K562 (cell line): ENCODE data around the gene P4HTM. TPM values are rescaled to one million over a fixed set of nuclear protein-coding genes. Genes with fewer than 3 reads are reported as not detected.

ENCODE experiments used
- DACH1 ChIP-seq: fragments of 450-650 bp; IDR thresholded peaks from 2 replicates; pipeline ENCODE4 v1.6.1; 2018; ENCODE audit not compliant: partially characterized antibody
- GABPB2 ChIP-seq: fragments of 250-450 bp; sonication (Bioruptor Pico); conservative IDR thresholded peaks from 2 replicates; pipeline ENCODE4 v1.5.1; 2021; ENCODE audit warnings: mild to moderate bottlenecking
- GTF2A2 ChIP-seq: IDR thresholded peaks from 2 replicates; pipeline ENCODE4 v1.6.1; 2016; ENCODE audit warnings: mild to moderate bottlenecking, missing genetic modification characterization, missing compliant biosample characterization
- MECOM ChIP-seq: fragments of 250-450 bp; sonication (Bioruptor Pico); IDR thresholded peaks from 2 replicates; pipeline ENCODE4 v1.8.0; 2022; ENCODE audit warnings: inconsistent platforms
- MTA3 ChIP-seq: fragments of 450-650 bp; formaldehyde crosslinking; IDR thresholded peaks from 2 replicates; pipeline ENCODE4 v1.6.1; 2017; ENCODE audit warnings: mild to moderate bottlenecking, borderline replicate concordance
- MYC ChIP-seq, 2 experiments: fragments of 250-450 bp in 1 of 2; sonication (Bioruptor Pico) in 1 of 2; IDR thresholded peaks; 2 replicates each; pipeline versions ENCODE4 v1.5.1 to v1.6.1; 2012 to 2021; ENCODE audit warnings: low read depth in 2 of 2, borderline replicate concordance in 1 of 2, improper control_type of control experiment in 1 of 2, low read length in 1 of 2, mild to moderate bottlenecking in 1 of 2, moderate library complexity in 1 of 2
- NFIC ChIP-seq: fragments of 450-650 bp; IDR thresholded peaks from 2 replicates; pipeline ENCODE4 v1.6.1; 2017; ENCODE audit warnings: mild to moderate bottlenecking, inconsistent platforms
- NR2C2 ChIP-seq, 2 experiments: fragments of 200-800 bp in 1 of 2; sonication (Bioruptor generic) in 1 of 2; sonication (generic) in 1 of 2; formaldehyde crosslinking in 1 of 2; IDR thresholded peaks; 2 replicates each; pipeline versions ENCODE4 v1.6.1 to v1.8.0; 2016 to 2022; ENCODE audit warnings: mild to moderate bottlenecking in 1 of 2, missing compliant biosample characterization in 1 of 2, missing genetic modification characterization in 1 of 2, missing genetic modification reagents in 1 of 2
- PHF8 ChIP-seq: fragments of 200-600 bp; sonication (generic); IDR thresholded peaks from 2 replicates; pipeline ENCODE4 v1.6.1; 2012; ENCODE audit warnings: mixed run types, mild to moderate bottlenecking, inconsistent platforms, low read length, moderate library complexity, borderline replicate concordance
- POLR2G ChIP-seq: fragments of 200-400 bp; formaldehyde crosslinking; IDR thresholded peaks from 2 replicates; pipeline ENCODE4 v1.6.1; 2017; ENCODE audit warnings: low read depth, mild to moderate bottlenecking, antibody characterized with exemption, low read length, moderate library complexity
- RFX5 ChIP-seq: IDR thresholded peaks from 2 replicates; pipeline ENCODE4 v1.6.1; 2011; ENCODE audit warnings: low read depth, mild to moderate bottlenecking, improper control_type of control experiment, low read length
- SNIP1 ChIP-seq: fragments of 450-650 bp; IDR thresholded peaks from 2 replicates; pipeline ENCODE4 v1.7.1; 2017; ENCODE audit warnings: low read depth, mild to moderate bottlenecking
- SRF ChIP-seq, 2 experiments: fragments of 250-450, 450-650 bp in 1 of 2; sonication (Bioruptor Pico) in 1 of 2; sonication (generic) in 1 of 2; formaldehyde crosslinking; IDR thresholded peaks; 2 replicates each; pipeline versions ENCODE4 v1.5.0 to v1.5.1; 2020 to 2022; ENCODE audit warnings: mild to moderate bottlenecking in 1 of 2, missing genetic modification reagents in 1 of 2
- U2AF1 ChIP-seq: fragments of 200-400 bp; formaldehyde crosslinking; optimal IDR thresholded peaks from 2 replicates; pipeline ENCODE3; 2017; ENCODE audit warnings: mild to moderate bottlenecking, low read depth, low read length, moderate library complexity
- polyA plus RNA-seq, 8 experiments: library from polyadenylated mRNA; depleted of rRNA in 4 of 8; stranded (reverse) in 5 of 8; unstranded in 3 of 8; fragments of >200 nt; fragmentation: Nextera tagmentation in 2 of 8; fragmentation: Illumina TruSeq in 1 of 8; extraction: Ambion mirVana in 2 of 8; extraction: Trizol in 1 of 8; gene quantifications; 2 replicates each; pipeline versions ENCODE4 v1.2.1 to v1.2.3, GENCODE V29; 2011 to 2014; ENCODE audit warnings: inconsistent platforms in 1 of 8, missing spikeins in 1 of 8
- total RNA-seq, 7 experiments: library from RNA; depleted of rRNA in 6 of 7; stranded (reverse); fragments of >200 nt in 6 of 7; fragmentation: Illumina TruSeq in 2 of 7; extraction: Trizol in 2 of 7; gene quantifications; 2 replicates each; pipeline versions ENCODE4 v1.2.1 to v1.2.3, GENCODE V29; 2011 to 2021; ENCODE audit warnings: low replicate concordance in 1 of 7
- TF ChIP-seq, protein P1 (sequence below), 2 experiments: fragments of 150-350 bp in 1 of 2; IDR thresholded peaks; 2 replicates each; pipeline ENCODE4 v1.6.1; 2012 to 2016; ENCODE audit warnings: low read depth in 2 of 2, low read length in 2 of 2, mild to moderate bottlenecking in 1 of 2, moderate library complexity in 1 of 2
- TF ChIP-seq, protein P2 (sequence below): sonication (generic); formaldehyde crosslinking; IDR thresholded peaks from 2 replicates; pipeline ENCODE4 v1.8.0; 2022; ENCODE audit warnings: mild to moderate bottlenecking, missing genetic modification reagents
- TF ChIP-seq, protein P3 (sequence below): fragments of 250-450 bp; sonication (Bioruptor Pico); IDR thresholded peaks from 2 replicates; pipeline ENCODE4 v1.8.0; 2022; ENCODE audit warnings: inconsistent platforms, mild to moderate bottlenecking, moderate library complexity, borderline replicate concordance
- TF ChIP-seq, protein P4 (sequence below): fragments of 250-450 bp; sonication (Bioruptor Pico); IDR thresholded peaks from 2 replicates; pipeline ENCODE4 v1.4.0; 2020

P4HTM gene
- total and polyA plus RNA-seq, 9 of the 15 experiments (the other 6 are each of a cell fraction or from before 2014, with no cell fraction given): 0.09 to 0.66 (median 0.25) TPM; not detected in 2

DNA sequence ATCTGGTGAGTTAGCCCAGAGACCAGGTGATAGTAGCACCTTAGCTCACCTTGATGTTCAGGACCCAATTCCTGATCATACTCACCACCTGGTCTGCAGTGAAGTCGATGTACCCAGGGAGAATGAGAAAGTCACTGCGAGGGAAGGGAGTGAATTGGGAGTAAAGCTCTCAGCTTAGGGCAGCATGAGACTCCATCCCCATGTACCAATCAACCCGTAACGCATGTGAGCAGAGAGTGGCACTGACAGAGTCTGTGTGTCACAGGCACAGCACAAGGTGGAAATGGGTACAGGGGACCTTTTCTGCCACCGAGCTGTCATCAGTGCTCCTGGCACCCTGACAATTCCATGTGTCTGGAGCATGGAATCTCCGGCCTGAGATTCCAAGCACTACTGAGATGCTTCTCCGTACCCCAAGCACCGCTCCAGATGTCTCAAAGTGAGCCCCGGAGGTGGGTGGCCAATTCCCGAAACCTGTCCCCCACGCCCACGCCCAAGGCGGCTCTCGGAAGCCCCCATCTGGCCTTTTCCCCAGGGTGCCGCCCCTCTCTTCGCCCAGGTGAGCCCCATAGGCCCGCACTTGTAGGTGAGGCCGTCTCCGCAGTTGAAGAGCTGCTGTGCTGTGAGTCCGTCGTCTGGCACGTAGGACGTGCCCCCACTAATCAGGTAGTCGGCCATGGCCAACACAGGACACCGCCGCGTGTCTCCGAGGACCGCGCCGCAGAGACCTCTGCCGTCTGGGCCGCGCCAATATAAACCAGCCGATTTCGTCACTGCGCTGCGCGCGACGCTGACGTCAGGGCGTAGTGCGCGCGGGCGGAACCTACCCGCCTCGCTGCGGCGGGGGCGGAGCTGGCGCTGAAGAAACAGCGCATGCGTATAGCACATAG, 38.9 kb downstream of the P4HTM start, which contains the start of gene IMPDH2 (continued):
- TF ChIP-seq, protein P1, sequence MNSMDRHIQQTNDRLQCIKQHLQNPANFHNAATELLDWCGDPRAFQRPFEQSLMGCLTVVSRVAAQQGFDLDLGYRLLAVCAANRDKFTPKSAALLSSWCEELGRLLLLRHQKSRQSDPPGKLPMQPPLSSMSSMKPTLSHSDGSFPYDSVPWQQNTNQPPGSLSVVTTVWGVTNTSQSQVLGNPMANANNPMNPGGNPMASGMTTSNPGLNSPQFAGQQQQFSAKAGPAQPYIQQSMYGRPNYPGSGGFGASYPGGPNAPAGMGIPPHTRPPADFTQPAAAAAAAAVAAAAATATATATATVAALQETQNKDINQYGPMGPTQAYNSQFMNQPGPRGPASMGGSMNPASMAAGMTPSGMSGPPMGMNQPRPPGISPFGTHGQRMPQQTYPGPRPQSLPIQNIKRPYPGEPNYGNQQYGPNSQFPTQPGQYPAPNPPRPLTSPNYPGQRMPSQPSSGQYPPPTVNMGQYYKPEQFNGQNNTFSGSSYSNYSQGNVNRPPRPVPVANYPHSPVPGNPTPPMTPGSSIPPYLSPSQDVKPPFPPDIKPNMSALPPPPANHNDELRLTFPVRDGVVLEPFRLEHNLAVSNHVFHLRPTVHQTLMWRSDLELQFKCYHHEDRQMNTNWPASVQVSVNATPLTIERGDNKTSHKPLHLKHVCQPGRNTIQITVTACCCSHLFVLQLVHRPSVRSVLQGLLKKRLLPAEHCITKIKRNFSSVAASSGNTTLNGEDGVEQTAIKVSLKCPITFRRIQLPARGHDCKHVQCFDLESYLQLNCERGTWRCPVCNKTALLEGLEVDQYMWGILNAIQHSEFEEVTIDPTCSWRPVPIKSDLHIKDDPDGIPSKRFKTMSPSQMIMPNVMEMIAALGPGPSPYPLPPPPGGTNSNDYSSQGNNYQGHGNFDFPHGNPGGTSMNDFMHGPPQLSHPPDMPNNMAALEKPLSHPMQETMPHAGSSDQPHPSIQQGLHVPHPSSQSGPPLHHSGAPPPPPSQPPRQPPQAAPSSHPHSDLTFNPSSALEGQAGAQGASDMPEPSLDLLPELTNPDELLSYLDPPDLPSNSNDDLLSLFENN (IDR thresholded peaks at IDR 0.05; ENCODE audit: low read depth in 2 of 2, low read length in 2 of 2): peak in 1 of 2 experiments; percentile 73; a peak in 1 of 4 replicates
- TF ChIP-seq, protein P2, sequence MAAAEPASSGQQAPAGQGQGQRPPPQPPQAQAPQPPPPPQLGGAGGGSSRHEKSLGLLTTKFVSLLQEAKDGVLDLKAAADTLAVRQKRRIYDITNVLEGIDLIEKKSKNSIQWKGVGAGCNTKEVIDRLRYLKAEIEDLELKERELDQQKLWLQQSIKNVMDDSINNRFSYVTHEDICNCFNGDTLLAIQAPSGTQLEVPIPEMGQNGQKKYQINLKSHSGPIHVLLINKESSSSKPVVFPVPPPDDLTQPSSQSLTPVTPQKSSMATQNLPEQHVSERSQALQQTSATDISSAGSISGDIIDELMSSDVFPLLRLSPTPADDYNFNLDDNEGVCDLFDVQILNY: 0 out of 2 replicates have a peak, but pooled peaks have one; percentile 31
- TF ChIP-seq, protein P3, sequence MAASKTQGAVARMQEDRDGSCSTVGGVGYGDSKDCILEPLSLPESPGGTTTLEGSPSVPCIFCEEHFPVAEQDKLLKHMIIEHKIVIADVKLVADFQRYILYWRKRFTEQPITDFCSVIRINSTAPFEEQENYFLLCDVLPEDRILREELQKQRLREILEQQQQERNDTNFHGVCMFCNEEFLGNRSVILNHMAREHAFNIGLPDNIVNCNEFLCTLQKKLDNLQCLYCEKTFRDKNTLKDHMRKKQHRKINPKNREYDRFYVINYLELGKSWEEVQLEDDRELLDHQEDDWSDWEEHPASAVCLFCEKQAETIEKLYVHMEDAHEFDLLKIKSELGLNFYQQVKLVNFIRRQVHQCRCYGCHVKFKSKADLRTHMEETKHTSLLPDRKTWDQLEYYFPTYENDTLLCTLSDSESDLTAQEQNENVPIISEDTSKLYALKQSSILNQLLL (CRISPR knock-in tag): no peak
- no peak for TF ChIP-seq MECOM
- TF ChIP-seq, protein P4, sequence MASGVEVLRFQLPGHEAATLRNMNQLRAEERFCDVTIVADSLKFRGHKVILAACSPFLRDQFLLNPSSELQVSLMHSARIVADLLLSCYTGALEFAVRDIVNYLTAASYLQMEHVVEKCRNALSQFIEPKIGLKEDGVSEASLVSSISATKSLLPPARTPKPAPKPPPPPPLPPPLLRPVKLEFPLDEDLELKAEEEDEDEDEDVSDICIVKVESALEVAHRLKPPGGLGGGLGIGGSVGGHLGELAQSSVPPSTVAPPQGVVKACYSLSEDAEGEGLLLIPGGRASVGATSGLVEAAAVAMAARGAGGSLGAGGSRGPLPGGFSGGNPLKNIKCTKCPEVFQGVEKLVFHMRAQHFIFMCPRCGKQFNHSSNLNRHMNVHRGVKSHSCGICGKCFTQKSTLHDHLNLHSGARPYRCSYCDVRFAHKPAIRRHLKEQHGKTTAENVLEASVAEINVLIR (CRISPR knock-in tag): peak; percentile 87
- no peak for TF ChIP-seq U2AF1
- peak in 1 of 2 experiments; percentile 35; a peak in 1 of 4 replicates for TF ChIP-seq SRF (CRISPR knock-in tag; IDR thresholded peaks at IDR 0.05)
- TF ChIP-seq NFIC: peak; percentile 63
- no peak for TF ChIP-seq GABPB2 (CRISPR knock-in tag)
- no peak for TF ChIP-seq SNIP1
- TF ChIP-seq MTA3: peak; percentile 87; the same call in 1 of the 2 replicates
- no peak for TF ChIP-seq RFX5
- 0 out of 2 replicates have a peak, but pooled peaks have one; percentile 31 for TF ChIP-seq NR2C2 (CRISPR knock-in tag; IDR thresholded peaks at IDR 0.05)
- TF ChIP-seq NR2C2 (tag; IDR thresholded peaks at IDR 0.05): peak; percentile 30; the same call in 1 of the 2 replicates
- TF ChIP-seq GTF2A2 (tag): 0 out of 2 replicates have a peak, but pooled peaks have one; percentile 31
- TF ChIP-seq DACH1: no peak
- peak; percentile 97 for TF ChIP-seq PHF8
- peak; percentile 92 for TF ChIP-seq MYC (IDR thresholded peaks at IDR 0.05; ENCODE audit: low read depth, low read length)
- TF ChIP-seq MYC (CRISPR knock-in tag; IDR thresholded peaks at IDR 0.05; ENCODE audit: borderline replicate concordance, low read depth): peak; percentile 68; the same call in 1 of the 2 replicates
- peak; percentile 100 for TF ChIP-seq POLR2G
